ENCODE results near the gene HSF4.

DNA sequence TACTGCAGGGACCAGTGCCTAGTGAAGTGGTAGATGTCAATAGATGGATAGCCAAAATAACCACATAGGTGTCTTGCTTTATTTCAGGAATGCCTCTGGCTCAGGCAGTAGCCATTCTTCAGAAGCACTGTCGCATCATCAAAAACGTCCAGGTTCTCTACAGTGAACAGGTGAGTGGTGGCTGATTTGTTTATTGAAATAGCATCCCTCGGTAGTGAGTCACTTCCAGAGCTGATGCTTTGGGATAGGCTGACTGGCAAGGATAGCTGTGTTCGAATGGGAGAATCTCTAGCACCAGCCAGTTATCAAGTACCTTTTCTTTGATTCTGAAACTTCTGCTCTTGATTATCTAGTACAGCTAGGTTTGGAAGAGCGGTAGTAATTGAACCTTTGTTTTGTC lies 44.5 kb upstream of the HSF4 start:
- TF ChIP-seq POLR2AphosphoS5 (IDR thresholded peaks at IDR 0.05; ENCODE audit: borderline replicate concordance, low read depth, low read length) (no peak), EZH2 (IDR thresholded peaks at IDR 0.05) (no peak), FOXP2 (optimal IDR thresholded peaks at IDR 0.05; ENCODE audit: control extremely low read depth, extremely low read length, insufficient read depth) (no peak)

Data from SK-N-MC (cell line).